DOHH2 (cell line): ENCODE results near the gene ITGA8.

Experiments used
- CTCF ChIP-seq: fragments of 200-600 bp; sonication (generic); IDR thresholded peaks from one replicate; pipeline ENCODE4 v1.5.1; 2014; ENCODE audit warnings: antibody characterized with exemption, mild to moderate bottlenecking, low read depth, low read length; ENCODE audit not compliant: poor library complexity, severe bottlenecking
- EZH2phosphoT487 ChIP-seq: fragments of 200-600 bp; sonication (generic); IDR thresholded peaks from 2 replicates; pipeline ENCODE4 v1.6.1; 2017; ENCODE audit warnings: borderline replicate concordance, mild to moderate bottlenecking, antibody characterized with exemption, low read length, moderate library complexity, mixed read lengths

- TF ChIP-seq CTCF, result no peak
- TF ChIP-seq EZH2phosphoT487, result no peak
Measured at GRCh38 chr10:15464381-15464780, 255.3 kb downstream of the ITGA8 start.
